K562 (cell line): ENCODE measurements around the gene LIX1L. TPM values are rescaled to one million over a fixed set of nuclear protein-coding genes. Genes with fewer than 3 reads are reported as not detected.

ENCODE experiments used
- ATAC-seq: fragments of 200-7000 bp; cut with Tn5 transposase; 3 replicates; pipeline ENCODE4 v1.9.1; 2020; ENCODE audit warnings: moderate library complexity
- BruUV-seq: library from RNA; stranded (reverse); fragments of 400-500 nt; replicated peaks from 2 replicates; lab custom pipeline; 2021; lab: Mats Ljungman, UMichigan
- CTCF ChIA-PET: fragments of 300-600 bp; formaldehyde crosslinking; extraction: SDS; loops from one replicate; lab custom pipeline; 2021; ENCODE audit warnings: low intra/inter-chr PET ratio; lab: Yijun Ruan, JAX
- POLR2A ChIA-PET: fragments of 300-600, 350-650 bp; sonication (Branson Sonifier 250); formaldehyde crosslinking; extraction: SDS; loops from one replicate; lab custom pipeline; 2021; ENCODE audit warnings: antibody characterized with exemption, inconsistent platforms; lab: Yijun Ruan, JAX
- DNase-seq, 4 experiments: peaks; one replicate each; pipeline versions ENCODE4 v3.0.0 to v3.0.0-alpha.2; 2011 to 2018; ENCODE audit warnings: low spot score in 3 of 4, mixed read lengths in 3 of 4; ENCODE audit errors: extremely low read depth in 1 of 4
- FAIRE-seq: peaks from 2 replicates; lab custom pipeline; 2011; peaks lifted over from hg19 to GRCh38; lab: Jason Lieb, UNC
- H2AFZ ChIP-seq: 2 replicates; pipeline ENCODE4 v1.6.0; 2011; ENCODE audit warnings: low read depth, low read length, control low read depth, inconsistent platforms
- H3K27ac ChIP-seq: fragments of 200-600 bp; 3 replicates; pipeline ENCODE4 v1.8.0; 2011; ENCODE audit warnings: low read depth, mild to moderate bottlenecking, control low read depth, inconsistent platforms, low read length, moderate library complexity, mixed read lengths; ENCODE audit errors: extremely low read depth
- H3K27me3 ChIP-seq, 2 experiments: fragments of 300-600 bp in 1 of 2; 2 replicates in 1 of 2; 3 replicates in 1 of 2; pipeline versions ENCODE4 v1.6.0 to v1.8.0; 2011; ENCODE audit warnings: inconsistent platforms in 2 of 2, low read length in 2 of 2, mild to moderate bottlenecking in 1 of 2, mixed read lengths in 1 of 2, moderate library complexity in 1 of 2; ENCODE audit not compliant: control insufficient read depth in 2 of 2, insufficient read depth in 2 of 2
- H3K36me3 ChIP-seq: fragments of 300-600 bp; 3 replicates; pipeline ENCODE4 v1.8.0; 2011; ENCODE audit warnings: mild to moderate bottlenecking, low read length, inconsistent platforms; ENCODE audit not compliant: control insufficient read depth, insufficient read depth
- H3K4me1 ChIP-seq, 2 experiments: fragments of 200-600 bp in 1 of 2; replicated peaks in 1 of 2; 2 replicates in 1 of 2; 3 replicates in 1 of 2; pipeline versions ENCODE4 v1.5.1 to v1.8.0; 2011; ENCODE audit warnings: inconsistent platforms in 2 of 2, low read length in 2 of 2, mild to moderate bottlenecking in 1 of 2, mixed read lengths in 1 of 2, moderate library complexity in 1 of 2; ENCODE audit not compliant: control insufficient read depth in 2 of 2, insufficient read depth in 2 of 2
- H3K4me2 ChIP-seq: 2 replicates; pipeline ENCODE4 v1.6.1; 2011; ENCODE audit warnings: low read length, control low read depth, inconsistent platforms, mixed read lengths; ENCODE audit not compliant: insufficient read depth
- H3K4me3 ChIP-seq: fragments of 200-600 bp; sonication (generic), shearing (Covaris generic); 2 replicates; pipeline ENCODE4 v1.5.1; 2016; ENCODE audit warnings: control low read depth, inconsistent platforms
- H3K79me2 ChIP-seq: fragments of 200-600 bp; 3 replicates; pipeline ENCODE4 v1.8.0; 2011; ENCODE audit warnings: low read length, inconsistent platforms; ENCODE audit not compliant: control insufficient read depth, insufficient read depth
- H3K9ac ChIP-seq, 2 experiments: 2 replicates each; pipeline versions ENCODE4 v1.6.0 to v1.6.1; 2011; ENCODE audit warnings: low read depth in 2 of 2, low read length in 2 of 2, control low read depth in 1 of 2, inconsistent platforms in 1 of 2, mild to moderate bottlenecking in 1 of 2, mixed read lengths in 1 of 2; ENCODE audit not compliant: insufficient read depth in 1 of 2
- H3K9me1 ChIP-seq: one replicate; pipeline ENCODE4 v1.6.0; 2011; ENCODE audit warnings: inconsistent platforms, mild to moderate bottlenecking, low read length, moderate library complexity; ENCODE audit not compliant: control insufficient read depth, insufficient read depth
- H3K9me3 ChIP-seq: replicated peaks from 2 replicates; pipeline ENCODE4 v1.5.1; 2011; ENCODE audit warnings: low read depth, low read length, inconsistent platforms; ENCODE audit not compliant: control insufficient read depth, insufficient read depth
- H4K20me1 ChIP-seq: replicated peaks from 2 replicates; pipeline ENCODE4 v1.6.1; 2011; ENCODE audit warnings: low read length, inconsistent platforms, mixed read lengths; ENCODE audit not compliant: control insufficient read depth, insufficient read depth
- C11orf30 ChIP-seq: fragments of 450-650 bp; IDR thresholded peaks from 2 replicates; pipeline ENCODE4 v1.6.1; 2016; ENCODE audit warnings: low read depth, mild to moderate bottlenecking
- CREB3 ChIP-seq: fragments of 450-650 bp; conservative IDR thresholded peaks from 2 replicates; pipeline ENCODE4 v1.6.1; 2016; ENCODE audit warnings: missing genetic modification characterization, low read depth, mild to moderate bottlenecking, missing compliant biosample characterization, moderate library complexity
- DACH1 ChIP-seq: fragments of 450-650 bp; IDR thresholded peaks from 2 replicates; pipeline ENCODE4 v1.6.1; 2018; ENCODE audit not compliant: partially characterized antibody
- DPF2 ChIP-seq: fragments of 450-650 bp; IDR thresholded peaks from 2 replicates; pipeline ENCODE4 v1.6.1; 2016
- ERF ChIP-seq: fragments of 450-650 bp; formaldehyde crosslinking; IDR thresholded peaks from 2 replicates; pipeline ENCODE4 v1.4.0; 2020; ENCODE audit warnings: mild to moderate bottlenecking, mixed read lengths
- GTF2B ChIP-seq: IDR thresholded peaks from 2 replicates; pipeline ENCODE4 v1.6.1; 2011; ENCODE audit not compliant: insufficient read length; ENCODE audit errors: extremely low read depth
- HNRNPH1 ChIP-seq: fragments of 200-400 bp; formaldehyde crosslinking; optimal IDR thresholded peaks from 2 replicates; pipeline ENCODE3; 2017; ENCODE audit warnings: low read depth, mild to moderate bottlenecking, low read length, moderate library complexity
- JUNB ChIP-seq: fragments of 450-650 bp; formaldehyde crosslinking; conservative IDR thresholded peaks from 2 replicates; pipeline ENCODE4 v1.4.0; 2020; ENCODE audit warnings: mild to moderate bottlenecking
- JUND ChIP-seq, 2 experiments: IDR thresholded peaks; 2 replicates in 1 of 2; 3 replicates in 1 of 2; pipeline ENCODE4 v1.6.1; 2011; ENCODE audit warnings: borderline replicate concordance in 2 of 2, low read depth in 2 of 2, low read length in 2 of 2, improper control_type of control experiment in 1 of 2, missing biosample characterization in 1 of 2, missing genetic modification characterization in 1 of 2, missing genetic modification reagents in 1 of 2
- MAFF ChIP-seq: IDR thresholded peaks from 2 replicates; pipeline ENCODE4 v1.6.1; 2012; ENCODE audit warnings: low read length, improper control_type of control experiment
- MAFG ChIP-seq: fragments of 450-650 bp; conservative IDR thresholded peaks from 2 replicates; pipeline ENCODE4 v1.6.1; 2016; ENCODE audit warnings: missing genetic modification characterization, missing compliant biosample characterization
- MAFK ChIP-seq: IDR thresholded peaks from 2 replicates; pipeline ENCODE4 v1.6.1; 2011; ENCODE audit warnings: low read length, improper control_type of control experiment
- RNF2 ChIP-seq: sonication (generic); IDR thresholded peaks from 2 replicates; pipeline ENCODE4 v1.6.1; 2016
- SMARCB1 ChIP-seq: IDR thresholded peaks from 2 replicates; pipeline ENCODE4 v1.6.1; 2011; ENCODE audit warnings: improper control_type of control experiment, low read depth; ENCODE audit not compliant: insufficient read length
- SRSF3 ChIP-seq: fragments of 200-400 bp; formaldehyde crosslinking; IDR thresholded peaks from 2 replicates; pipeline ENCODE4 v1.6.1; 2016; ENCODE audit warnings: mild to moderate bottlenecking, low read length, moderate library complexity; ENCODE audit not compliant: insufficient read depth
- ZBTB8A ChIP-seq: fragments of 450-650 bp; IDR thresholded peaks from 2 replicates; pipeline ENCODE4 v1.6.1; 2018; ENCODE audit warnings: mild to moderate bottlenecking, moderate library complexity; ENCODE audit not compliant: partially characterized antibody
- ZNF316 ChIP-seq: fragments of 450-650 bp; IDR thresholded peaks from 2 replicates; pipeline ENCODE4 v1.6.1; 2016
- WGBS: fragments of 100-300 bp; shearing (Covaris generic); methylation state at CpG from one replicate; pipeline ENCODE4 v1.1.6; 2016; ENCODE audit warnings: low coverage, mixed read lengths; ENCODE audit not compliant: insufficient coverage; ENCODE audit errors: missing lambda C conversion rate; 5-methylcytosine and 5-hydroxymethylcytosine counted together
- in situ Hi-C: fragments of 300-500 bp; cut with MboI; formaldehyde crosslinking; loops from 4 replicates; pipeline ENCODE4 v1.15.0; 2018; ENCODE audit warnings: inconsistent platforms, mixed read lengths
- intact Hi-C: fragments of 100-400 bp; cut with micrococcal nuclease; formaldehyde crosslinking; loops from 2 replicates; pipeline ENCODE4 v1.14.2; 2022
- polyA plus RNA-seq, 8 experiments: library from polyadenylated mRNA; depleted of rRNA in 4 of 8; stranded (reverse) in 5 of 8; unstranded in 3 of 8; fragments of >200 nt; fragmentation: Nextera tagmentation in 2 of 8; fragmentation: Illumina TruSeq in 1 of 8; extraction: Ambion mirVana in 2 of 8; extraction: Trizol in 1 of 8; gene quantifications; 2 replicates each; pipeline versions ENCODE4 v1.2.1 to v1.2.3, GENCODE V29; 2011 to 2014; ENCODE audit warnings: inconsistent platforms in 1 of 8, missing spikeins in 1 of 8
- total RNA-seq, 7 experiments: library from RNA; depleted of rRNA in 6 of 7; stranded (reverse); fragments of >200 nt in 6 of 7; fragmentation: Illumina TruSeq in 2 of 7; extraction: Trizol in 2 of 7; gene quantifications; 2 replicates each; pipeline versions ENCODE4 v1.2.1 to v1.2.3, GENCODE V29; 2011 to 2021; ENCODE audit warnings: low replicate concordance in 1 of 7

LIX1L gene
- total and polyA plus RNA-seq, 9 of the 15 experiments (the other 6 are each of a cell fraction or from before 2014, with no cell fraction given): 4.6 to 26.5 (median 12.5) TPM

DNA sequence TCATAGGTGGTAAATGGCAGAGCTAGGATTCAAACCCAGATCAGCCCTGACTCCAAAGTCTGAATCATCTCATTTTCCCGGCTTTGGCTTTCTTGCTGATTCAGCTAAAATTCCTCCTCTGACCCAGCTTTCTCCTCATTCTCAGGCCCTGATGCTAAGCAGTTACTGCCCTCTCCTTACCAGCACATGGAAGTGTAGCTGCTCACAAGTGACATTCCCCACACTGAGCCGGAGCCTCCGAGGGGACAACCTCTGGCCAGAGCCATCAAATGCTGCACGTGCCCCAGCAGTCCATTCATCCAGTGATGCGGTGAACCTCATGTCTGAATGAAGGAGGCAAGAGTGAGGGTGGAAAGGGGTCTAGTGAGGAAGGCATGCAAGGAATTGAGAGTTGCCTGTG is 59.1 kb downstream of the LIX1L start:
- Histone ChIP-seq H3K4me1 (peaks cover 3 to 12% of the 10 kb centered on the region in 2 experiments; a peak in 4 of 5 replicates), H3K9me3 (no peaks in the 10 kb centered on the region), H3K9ac (peak overlapping the region in 1 of 2 experiments; percentile 11; a peak in 1 of 4 replicates), H3K36me3 (no peaks in the 10 kb centered on the region), H3K4me3 (no peak overlapping the region), H3K4me2 (no peak overlapping the region), H3K9me1 (no peaks in the 10 kb centered on the region), H3K79me2 (no peaks in the 10 kb centered on the region), H3K27me3 (no peaks in the 10 kb centered on the region), H2AFZ (0 out of 2 replicates have a peak overlapping the region, but pooled peaks have one; percentile 11), H3K27ac (no peak overlapping the region), H4K20me1 (no peaks in the 10 kb centered on the region)
- intact Hi-C loops: no loop called here
- in situ Hi-C loops: no loop called here
- ATAC-seq (no peak), DNase-seq (no peak), FAIRE-seq (no peak)
- TF ChIP-seq MAFF (peak; percentile 99), DPF2 (no peak), MAFG (peak; percentile 96), MAFK (peak; percentile 98), ZNF316 (peak; percentile 98), C11orf30 (peak; percentile 97)
- 88% methylated on average over 5 of the region's 5 CpGs for WGBS
- ChIA-PET POLR2A (interaction anchor here (0.6 to 1.3 kb wide), 5 partner anchors 8 to 48 kb away, joined by 3 to 7 read pairs (median 3); partner anchors contain the start of gene RBM8A), CTCF (no interaction called here)
- no TSS peak for BruUV-seq

DNA sequence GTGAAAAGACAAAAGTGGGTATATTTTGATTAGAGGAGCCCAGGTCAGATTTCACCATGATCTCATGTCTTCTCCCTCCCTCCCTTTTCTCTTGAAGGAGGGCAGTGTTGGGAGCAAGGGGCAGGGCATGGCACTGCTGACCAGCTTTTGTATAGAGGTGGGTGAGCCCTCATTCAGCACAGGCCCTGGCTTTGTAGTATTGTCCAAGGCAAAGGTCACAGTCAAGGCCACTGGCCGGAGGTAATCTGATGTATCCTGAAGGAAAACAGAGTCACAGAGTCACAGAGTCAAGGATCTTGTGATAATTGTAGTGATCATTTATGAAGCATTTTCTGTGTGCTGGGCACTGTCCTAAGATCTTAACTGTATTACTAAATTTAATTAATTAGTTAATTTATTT is 59.8 kb downstream of the LIX1L start:
- intact Hi-C loops: no loop called here
- no peaks in the 10 kb centered on the region for H3K36me3 ChIP-seq
- TF ChIP-seq DACH1 (no peak), JUNB (CRISPR knock-in tag) (no peak), GTF2B (no peak), ZBTB8A (no peak), JUND (IDR thresholded peaks at IDR 0.05; ENCODE audit: borderline replicate concordance, low read depth, low read length) (no peak), JUND (tag; IDR thresholded peaks at IDR 0.05; ENCODE audit: borderline replicate concordance, low read depth, low read length) (no peak), SMARCB1 (no peak), HNRNPH1 (no peak), CREB3 (tag) (no peak), ERF (no peak), RNF2 (no peak), SRSF3 (no peak)

More for the DNA sequence above, 59.8 kb downstream of the LIX1L start:
- no peak overlapping the region for H3K9ac ChIP-seq
- WGBS: 73% methylated on average over 1 of the region's 1 CpG
- no peaks in the 10 kb centered on the region for H4K20me1 ChIP-seq
- FAIRE-seq (peak; percentile 19), DNase-seq (no peak), ATAC-seq (no peak)
- in situ Hi-C loops: no loop called here
- no peak overlapping the region for H3K4me3 ChIP-seq
- no peak overlapping the region for H3K27ac ChIP-seq
- no TSS peak for BruUV-seq
- no peaks in the 10 kb centered on the region for H3K79me2 ChIP-seq
- H3K4me2 ChIP-seq: no peak overlapping the region
- ChIA-PET CTCF (no interaction called here), POLR2A (interaction anchor here (1.1 to 1.3 kb wide), 2 partner anchors 9 to 30 kb away, joined by 3 to 4 read pairs; partner anchors contain the start of gene RBM8A)
- H3K9me3 ChIP-seq: no peaks in the 10 kb centered on the region
- peaks cover 4 to 17% of the 10 kb centered on the region in 2 experiments; a peak in 4 of 5 replicates for H3K4me1 ChIP-seq
- no peaks in the 10 kb centered on the region for H3K27me3 ChIP-seq
- H3K9me1 ChIP-seq: no peaks in the 10 kb centered on the region
- H2AFZ ChIP-seq: no peak overlapping the region
